H1 (cell line): ENCODE results near the gene RREB1. TPM values are rescaled to one million over a fixed set of nuclear protein-coding genes. Genes with fewer than 3 reads are reported as not detected.

Experiments
- CTCF ChIA-PET: fragments of 300-600 bp; sonication (Branson Sonifier 250); formaldehyde crosslinking; loops from one replicate; lab custom pipeline; 2021; ENCODE audit not compliant: partially characterized antibody; lab: Charles Lee
- POLR2A ChIA-PET: fragments of 300-600 bp; sonication (Branson Sonifier 250); formaldehyde crosslinking; loops from one replicate; lab custom pipeline; 2021; ENCODE audit warnings: inconsistent platforms; ENCODE audit not compliant: partially characterized antibody; lab: Charles Lee
- DNase-seq, 2 experiments: peaks; one replicate each; pipeline versions ENCODE4 v3.0.0 to v3.0.0-alpha.2; 2010 to 2022; ENCODE audit warnings: low spot score in 2 of 2, low read depth in 1 of 2, mixed read lengths in 1 of 2
- FAIRE-seq: peaks from 2 replicates; lab custom pipeline; 2011; peaks lifted over from hg19 to GRCh38; lab: Jason Lieb, UNC
- H2AFZ ChIP-seq: 2 replicates; pipeline ENCODE4 v1.8.1; 2012; ENCODE audit warnings: low read length, inconsistent platforms
- H2AK5ac ChIP-seq: 2 replicates; pipeline ENCODE4 v1.6.1; 2013; ENCODE audit warnings: low read depth, low read length
- H2BK120ac ChIP-seq: replicated peaks from 2 replicates; pipeline ENCODE3; 2013; ENCODE audit warnings: low read depth, low read length, inconsistent platforms
- H2BK12ac ChIP-seq: 2 replicates; pipeline ENCODE4 v1.6.1; 2013; ENCODE audit warnings: low read depth, low read length
- H2BK15ac ChIP-seq: 2 replicates; pipeline ENCODE4 v1.6.1; 2013; ENCODE audit warnings: low read length
- H2BK20ac ChIP-seq: 2 replicates; pipeline ENCODE4 v1.6.1; 2013; ENCODE audit warnings: low read length
- H2BK5ac ChIP-seq: 2 replicates; pipeline ENCODE4 v1.6.1; 2013; ENCODE audit warnings: low read depth, low read length
- H3K14ac ChIP-seq: 2 replicates; pipeline ENCODE4 v1.6.1; 2013; ENCODE audit warnings: inconsistent platforms; ENCODE audit not compliant: insufficient read length
- H3K18ac ChIP-seq: 2 replicates; pipeline ENCODE4 v1.6.1; 2013; ENCODE audit warnings: low read length; ENCODE audit errors: extremely low read depth
- H3K23ac ChIP-seq: 2 replicates; pipeline ENCODE4 v1.6.1; 2013; ENCODE audit warnings: inconsistent platforms; ENCODE audit not compliant: insufficient read length
- H3K23me2 ChIP-seq: 2 replicates; pipeline ENCODE4 v1.6.1; 2013; ENCODE audit warnings: low read depth, low read length
- H3K27ac ChIP-seq: 2 replicates; pipeline ENCODE4 v1.6.1; 2011; ENCODE audit warnings: low read depth, low read length, inconsistent platforms
- H3K27me3 ChIP-seq, 4 experiments: replicated peaks in 1 of 4; 1 replicate in 1 of 4; 2 replicates in 3 of 4; pipeline versions ENCODE4 v1.6.1 to v1.8.1; 2011 to 2013; ENCODE audit warnings: low read length in 3 of 4, mild to moderate bottlenecking in 3 of 4, inconsistent platforms in 2 of 4, mixed read lengths in 2 of 4, moderate library complexity in 1 of 4; ENCODE audit not compliant: control insufficient read depth in 3 of 4, insufficient read depth in 3 of 4; ENCODE audit errors: extremely low read depth in 1 of 4
- H3K36me3 ChIP-seq, 4 experiments: 2 replicates each; pipeline versions ENCODE4 v1.6.1 to v1.8.1; 2011 to 2013; ENCODE audit warnings: mild to moderate bottlenecking in 4 of 4, low read length in 3 of 4, moderate library complexity in 2 of 4, control low read depth in 1 of 4, inconsistent platforms in 1 of 4; ENCODE audit not compliant: insufficient read depth in 4 of 4, control insufficient read depth in 2 of 4
- H3K4ac ChIP-seq: replicated peaks from 2 replicates; pipeline ENCODE3; 2013; ENCODE audit warnings: low read length, low read depth, mixed read lengths, inconsistent platforms; ENCODE audit not compliant: insufficient read length
- H3K4me1 ChIP-seq, 4 experiments: replicated peaks in 1 of 4; 1 replicate in 1 of 4; 2 replicates in 3 of 4; pipeline versions ENCODE4 v1.6.1 to v1.8.1; 2011 to 2013; ENCODE audit warnings: low read length in 3 of 4, inconsistent platforms in 2 of 4, mixed read lengths in 1 of 4; ENCODE audit not compliant: insufficient read depth in 4 of 4, control insufficient read depth in 3 of 4
- H3K4me2 ChIP-seq, 2 experiments: 2 replicates each; pipeline versions ENCODE4 v1.6.1 to v1.8.1; 2011 to 2013; ENCODE audit warnings: low read depth in 2 of 2, low read length in 2 of 2, control low read depth in 1 of 2, inconsistent platforms in 1 of 2, mild to moderate bottlenecking in 1 of 2; ENCODE audit not compliant: insufficient read depth in 1 of 2
- H3K4me3 ChIP-seq, 4 experiments: fragments of 200-600, 300-600 bp in 1 of 4; sonication (generic), shearing (Covaris generic), sonication (Bioruptor Twin) in 1 of 4; 2 replicates each; pipeline versions ENCODE4 v1.5.1 to v1.8.1; 2011 to 2016; ENCODE audit warnings: low read length in 4 of 4, low read depth in 3 of 4, control low read depth in 2 of 4, inconsistent platforms in 2 of 4, mild to moderate bottlenecking in 2 of 4, mixed read lengths in 1 of 4, moderate library complexity in 1 of 4; ENCODE audit not compliant: insufficient read depth in 2 of 4; ENCODE audit errors: extremely low read depth in 1 of 4
- H3K56ac ChIP-seq: replicated peaks from 2 replicates; pipeline ENCODE3; 2013; ENCODE audit warnings: low read depth, mild to moderate bottlenecking, mixed read lengths, low read length, inconsistent platforms; ENCODE audit not compliant: insufficient read length
- H3K79me1 ChIP-seq: 2 replicates; pipeline ENCODE4 v1.6.1; 2013; ENCODE audit warnings: low read depth, low read length, control low read depth
- H3K79me2 ChIP-seq, 2 experiments: 2 replicates each; pipeline versions ENCODE4 v1.6.1 to v1.8.1; 2012 to 2013; ENCODE audit warnings: low read length in 2 of 2, mild to moderate bottlenecking in 2 of 2, inconsistent platforms in 1 of 2; ENCODE audit not compliant: insufficient read depth in 2 of 2, control insufficient read depth in 1 of 2
- H3K9ac ChIP-seq, 4 experiments: replicated peaks in 1 of 4; 1 replicate in 1 of 4; 2 replicates in 3 of 4; pipeline versions ENCODE4 v1.6.1 to v1.8.1; 2011 to 2013; ENCODE audit warnings: low read depth in 3 of 4, low read length in 3 of 4, control low read depth in 2 of 4, mild to moderate bottlenecking in 2 of 4, moderate library complexity in 2 of 4, inconsistent platforms in 1 of 4; ENCODE audit errors: extremely low read depth in 1 of 4
- H3K9me3 ChIP-seq, 2 experiments: 2 replicates each; pipeline versions ENCODE4 v1.6.1 to v1.8.1; 2012 to 2013; ENCODE audit warnings: mild to moderate bottlenecking in 2 of 2, moderate library complexity in 2 of 2, control low read depth in 1 of 2, inconsistent platforms in 1 of 2, low read depth in 1 of 2, low read length in 1 of 2, mixed read lengths in 1 of 2; ENCODE audit not compliant: insufficient read depth in 2 of 2
- H4K20me1 ChIP-seq, 2 experiments: replicated peaks in 1 of 2; 2 replicates each; pipeline versions ENCODE3 to v1.8.1; 2011 to 2013; ENCODE audit warnings: inconsistent platforms in 2 of 2, low read length in 2 of 2, mild to moderate bottlenecking in 1 of 2; ENCODE audit not compliant: insufficient read depth in 2 of 2, control insufficient read depth in 1 of 2
- H4K5ac ChIP-seq: 2 replicates; pipeline ENCODE4 v1.6.1; 2013; ENCODE audit warnings: low read length, low read depth, mixed read lengths, inconsistent platforms; ENCODE audit not compliant: insufficient read length
- H4K8ac ChIP-seq: 2 replicates; pipeline ENCODE4 v1.8.0; 2013; ENCODE audit warnings: mild to moderate bottlenecking, moderate library complexity, low read length, inconsistent platforms; ENCODE audit not compliant: insufficient read depth; ENCODE audit errors: extremely low read depth
- H4K91ac ChIP-seq: replicated peaks from 2 replicates; pipeline ENCODE3; 2013; ENCODE audit warnings: low read length, mixed read lengths, inconsistent platforms; ENCODE audit not compliant: insufficient read length
- SUZ12 ChIP-seq: fragments of 200-600 bp; sonication (generic); IDR thresholded peaks from 2 replicates; pipeline ENCODE4 v1.6.1; 2012; ENCODE audit warnings: mild to moderate bottlenecking, inconsistent platforms, low read length, moderate library complexity, mixed read lengths
- WGBS, 2 experiments: shearing (Covaris generic) in 1 of 2; methylation state at CpG; one replicate each; pipeline versions ENCODE4 v1.1.6 to v1.1.7; 2013 to 2015; ENCODE audit warnings: low lambda C conversion rate in 2 of 2, mixed read lengths in 2 of 2, inconsistent platforms in 1 of 2, low coverage in 1 of 2, missing lambda C conversion rate in 1 of 2; ENCODE audit not compliant: insufficient replicate concordance in 2 of 2, insufficient coverage in 1 of 2, insufficient read length in 1 of 2; ENCODE audit errors: extremely low coverage in 1 of 2, missing lambda C conversion rate in 1 of 2; 5-methylcytosine and 5-hydroxymethylcytosine counted together
- polyA plus RNA-seq, 7 experiments: library from polyadenylated mRNA; depleted of rRNA in 3 of 7; stranded (reverse) in 5 of 7; unstranded in 2 of 7; fragments of >200 nt in 5 of 7; fragments of 200-250 nt in 2 of 7; gene quantifications; 1 replicate in 5 of 7; 2 replicates in 1 of 7; 4 replicates in 1 of 7; pipeline versions ENCODE4 v1.2.1 to v1.2.3, GENCODE V29; 2011 to 2013; ENCODE audit warnings: missing spikeins in 2 of 7, mixed read lengths in 2 of 7
- total RNA-seq: library from RNA; stranded (reverse); fragmentation: NEBNext Ultra II Directional; extraction: Animal tissue kit (Norgen Biotek cat#: 25700); gene quantifications from 2 replicates; pipeline ENCODE4 v1.2.1, GENCODE V29; 2021

Gene RREB1
- total and polyA plus RNA-seq, 2 of the 8 experiments (the other 6 are each of a cell fraction or from before 2014, with no cell fraction given), result 3.9 to 34.7 TPM

- Histone ChIP-seq H3K9ac (no peak overlapping the region), H3K9me3 (no peaks in the 10 kb centered on the region), H3K18ac (no peak overlapping the region), H2BK12ac (no peak overlapping the region), H3K79me2 (peaks cover 5 to 94% of the 10 kb centered on the region in 2 experiments; a peak in 3 of 4 replicates), H2BK120ac (no peak overlapping the region), H3K36me3 (no peaks in the 10 kb centered on the region), H2AFZ (no peak overlapping the region), H3K4me2 (no peak overlapping the region), H4K5ac (no peak overlapping the region), H2BK20ac (no peak overlapping the region), H2BK15ac (no peak overlapping the region), H3K4ac (no peak overlapping the region), H3K4me1 (peaks cover 6 to 20% (median 14%) of the 10 kb centered on the region in 4 experiments), H4K20me1 (peaks cover 18 to 21% of the 10 kb centered on the region in 2 experiments), H3K79me1 (peaks cover 8% of the 10 kb centered on the region), H3K27ac (no peak overlapping the region), H4K91ac (no peak overlapping the region), H3K4me3 (no peak overlapping the region), H3K27me3 (peaks cover 0 to 16% (median 4%) of the 10 kb centered on the region in 4 experiments; a peak in 5 of 7 replicates), H2BK5ac (0 out of 2 replicates have a peak overlapping the region, but pooled peaks have one; percentile 80), H3K56ac (no peak overlapping the region), H3K14ac (no peak overlapping the region), H4K8ac (no peak overlapping the region), H2AK5ac (0 out of 2 replicates have a peak overlapping the region, but pooled peaks have one; percentile 42), H3K23ac (no peak overlapping the region), H3K23me2 (0 out of 2 replicates have a peak, but pooled peaks cover 3% of the 10 kb centered on the region)
- 83% methylated on average over 8 of the region's 9 CpGs; no CpG with 5 or more reads in 1 of the 2 experiments for WGBS, 2 experiments
- DNase-seq (no peak), FAIRE-seq (no peak)
- no peak for TF ChIP-seq SUZ12
- CTCF ChIA-PET, result interaction anchor here (1.1 to 1.7 kb wide), 2 partner anchors 52 to 390 kb away, joined by 3 to 5 read pairs; no protein-coding TSS in a partner anchor
- POLR2A ChIA-PET, result interaction anchor here (1.8 kb wide), 1 partner anchor 30 kb away, joined by 3 read pairs; no protein-coding TSS in a partner anchor
Observed at GRCh38 chr6:7114744-7115458, 7.1 kb downstream of the RREB1 start.
